Measurements from ENCODE around the gene PTPRG.

DNA sequence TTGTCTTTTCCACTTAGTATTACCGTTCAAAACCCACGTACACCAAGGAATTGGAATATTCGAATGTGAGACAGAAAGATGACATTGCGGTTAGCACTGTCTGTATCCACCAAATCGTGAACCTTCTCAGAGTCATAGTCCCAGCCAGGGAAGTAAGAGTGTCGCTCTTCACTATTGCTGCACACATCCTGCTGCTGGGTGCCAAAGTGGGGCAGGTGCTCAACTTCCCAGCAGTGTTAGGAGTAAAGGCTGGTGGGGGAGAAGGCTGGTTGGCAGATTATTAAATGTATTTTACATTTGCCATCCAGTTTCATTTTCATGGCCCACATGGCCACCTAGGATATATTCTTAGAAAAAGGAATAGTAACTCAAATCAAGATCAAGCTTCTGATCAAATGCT, 65.1 kb downstream of the PTPRG start:
- TF ChIP-seq EZH2phosphoT487 (IDR thresholded peaks at IDR 0.05; ENCODE audit: borderline replicate concordance, low read length) (no peak), EZH2 (IDR thresholded peaks at IDR 0.05; ENCODE audit: low read length, unreplicated experiment) (no peak)

Data from PC-3 (cell line).